HG02943 (cell line): ENCODE results near the gene ALDH7A1.
"Not testable (repeated sequence)": the region's sequence is repeated elsewhere in the genome, so short reads cannot be mapped to it uniquely, and the experiment has no call there.

Source experiments
- ATAC-seq: cut with Tn5 transposase; IDR thresholded peaks from one replicate; pipeline ENCODE4 v1.9.1; 2021; ENCODE audit warnings: mild to moderate bottlenecking, low read depth, moderate library complexity; ENCODE audit not compliant: unreplicated experiment

ALDH7A1 gene

DNA sequence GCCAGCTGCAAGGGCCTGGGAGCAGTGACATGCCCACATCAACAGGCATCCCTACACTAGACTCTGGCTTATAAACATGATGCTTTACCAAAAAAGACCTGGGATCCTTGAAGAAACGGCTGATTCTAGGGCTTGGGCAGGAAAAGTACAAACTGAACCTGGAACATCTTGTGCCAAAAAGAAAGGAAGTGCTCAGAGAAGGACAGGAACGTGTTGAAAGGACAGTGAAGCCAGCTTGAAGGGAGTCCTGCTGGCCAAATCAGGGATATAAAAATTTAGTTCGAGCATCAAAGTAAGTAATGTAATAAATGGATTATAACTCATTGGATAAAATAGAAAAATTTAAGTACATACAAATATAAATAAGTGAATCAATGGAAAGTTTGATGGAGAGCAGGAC, 58.1 kb downstream of the ALDH7A1 start:
- no peak for ATAC-seq

DNA sequence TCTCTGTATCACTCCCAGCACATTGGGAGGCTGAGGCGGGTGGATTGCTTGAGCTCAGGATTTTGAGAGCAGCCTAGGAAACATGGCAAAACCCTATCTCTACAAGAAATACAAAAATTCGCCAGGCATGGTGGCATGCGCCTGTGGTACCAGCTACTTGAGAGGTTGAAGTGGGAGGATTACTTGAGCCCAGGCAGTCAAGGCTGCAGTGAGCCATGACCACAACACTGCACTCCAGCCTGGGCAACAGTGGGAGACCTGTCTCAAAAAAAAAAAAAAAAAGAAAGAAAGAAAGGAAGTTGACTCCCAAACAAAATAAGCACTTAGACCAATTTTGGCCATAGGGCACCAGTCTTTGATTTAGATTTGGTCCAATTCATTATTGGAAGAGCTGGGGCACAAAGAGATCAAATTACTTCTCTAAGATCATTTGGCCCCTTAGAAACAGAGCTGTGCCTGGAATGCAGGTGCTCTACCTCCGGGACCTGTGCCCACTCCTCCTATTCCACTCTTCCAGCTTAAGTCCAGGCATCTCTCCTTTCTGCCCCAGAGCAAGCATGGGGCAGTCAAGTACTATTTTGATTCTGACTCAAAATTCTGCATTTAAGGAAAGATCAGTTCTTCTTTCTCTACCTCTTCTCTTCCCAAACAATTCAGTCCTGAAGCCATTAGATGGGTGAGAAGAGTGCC, 59.0 kb downstream of the ALDH7A1 start:
- ATAC-seq = no peak

DNA sequence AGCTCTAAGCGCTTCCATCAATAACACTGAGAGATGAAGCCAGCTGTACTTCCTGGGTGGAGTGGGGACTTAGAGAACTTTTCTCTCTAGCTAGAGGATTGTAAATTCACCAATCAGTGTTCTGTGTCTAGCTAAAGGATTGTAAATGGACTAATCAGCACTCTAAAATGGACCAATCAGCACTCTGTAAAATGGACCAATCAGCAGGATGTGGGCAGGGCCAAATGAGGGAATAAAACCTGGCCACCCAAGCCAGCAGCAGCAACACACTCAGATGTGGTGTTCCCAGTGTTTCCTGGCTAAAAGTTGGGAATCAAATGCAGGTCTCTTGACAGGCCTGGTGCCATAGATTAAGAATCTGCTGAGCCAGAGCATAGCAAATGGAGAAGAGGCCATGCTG, 60.5 kb downstream of the ALDH7A1 start:
- ATAC-seq = no peak

DNA sequence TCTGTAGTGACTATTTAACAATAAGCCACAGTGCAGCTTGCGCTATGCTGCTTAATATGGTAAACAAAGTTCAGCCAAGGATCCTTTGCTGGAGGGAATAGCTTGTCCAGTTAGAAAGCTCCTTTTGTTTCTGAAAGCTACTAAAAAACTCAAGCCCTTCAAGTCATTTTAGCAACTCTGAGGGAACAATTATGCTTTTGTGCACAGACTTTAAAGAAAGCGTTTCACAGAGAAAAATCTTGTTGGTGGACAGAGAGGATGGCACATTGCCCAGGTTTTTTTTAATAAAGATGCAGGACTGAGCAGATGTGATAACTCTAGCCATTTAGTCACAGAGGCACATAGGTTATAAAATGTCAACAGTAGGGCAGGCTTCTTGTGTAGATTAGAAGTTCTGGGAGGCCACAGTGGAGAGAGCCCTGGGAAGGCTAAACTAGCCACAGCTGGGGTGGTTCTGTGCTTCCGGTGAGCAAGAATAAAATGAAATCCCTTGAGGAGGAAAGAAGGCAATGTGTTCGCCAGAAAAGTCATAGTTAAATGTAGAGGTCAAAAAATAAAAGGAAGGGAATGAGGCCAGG, 63.4 kb downstream of the ALDH7A1 start:
- ATAC-seq = no peak

DNA sequence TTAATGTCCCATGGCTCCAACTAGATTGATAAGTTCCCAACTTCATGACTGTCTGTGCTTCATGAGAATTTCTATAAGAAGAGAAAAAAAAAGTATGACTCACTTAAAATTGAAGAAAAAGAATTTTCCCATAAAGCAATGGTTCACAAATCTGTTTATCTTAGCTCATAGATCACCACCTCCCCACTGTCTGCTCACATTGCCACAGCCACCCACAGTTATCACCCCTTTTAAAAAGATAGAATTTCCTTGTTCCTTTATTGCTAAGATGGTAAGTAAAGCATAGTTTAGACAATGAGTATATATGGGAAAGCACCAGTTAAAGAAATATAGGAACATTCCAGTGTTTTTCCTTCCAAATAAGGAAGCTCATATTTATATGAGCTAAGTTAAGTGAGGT, 67.1 kb downstream of the ALDH7A1 start:
- no peak for ATAC-seq

DNA sequence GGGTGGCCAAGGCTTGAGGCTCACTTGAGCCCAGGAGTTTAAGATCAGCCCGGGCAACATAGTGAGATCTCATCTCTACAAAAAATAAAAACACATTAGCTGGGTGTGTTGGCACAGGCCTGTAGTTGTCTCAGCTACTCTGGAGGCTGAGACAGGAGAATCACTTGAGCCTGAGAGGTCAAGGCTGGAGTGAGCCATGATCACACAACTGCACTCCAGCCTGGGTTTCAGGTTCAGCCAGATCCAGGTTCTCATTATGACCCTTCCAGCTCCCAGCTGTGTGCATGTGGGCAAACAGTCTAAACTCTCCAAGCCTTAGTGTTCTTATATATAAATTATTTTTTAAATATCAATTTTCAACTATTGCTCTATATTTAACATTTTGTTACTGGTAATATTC, 67.9 kb downstream of the ALDH7A1 start:
- ATAC-seq = no peak

DNA sequence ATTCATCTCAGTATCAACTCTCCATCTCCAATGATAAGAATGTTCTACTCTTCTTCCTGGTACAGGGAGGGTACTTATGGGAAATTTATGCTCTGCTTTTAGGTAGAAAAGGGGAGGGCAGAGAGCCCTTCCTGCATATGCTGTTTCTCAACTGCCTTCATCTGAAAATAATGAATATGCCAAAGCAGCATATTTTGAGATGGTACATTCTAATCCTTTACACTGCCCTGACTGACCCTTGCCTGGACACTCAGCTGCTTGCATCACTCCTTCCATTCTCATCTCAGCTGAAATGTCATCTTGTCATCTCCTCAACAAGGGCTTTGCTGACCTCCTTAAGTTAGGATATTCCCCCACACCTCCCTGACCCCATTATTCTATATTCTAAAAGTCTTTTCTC, 68.5 kb downstream of the ALDH7A1 start:
- ATAC-seq = no peak

DNA sequence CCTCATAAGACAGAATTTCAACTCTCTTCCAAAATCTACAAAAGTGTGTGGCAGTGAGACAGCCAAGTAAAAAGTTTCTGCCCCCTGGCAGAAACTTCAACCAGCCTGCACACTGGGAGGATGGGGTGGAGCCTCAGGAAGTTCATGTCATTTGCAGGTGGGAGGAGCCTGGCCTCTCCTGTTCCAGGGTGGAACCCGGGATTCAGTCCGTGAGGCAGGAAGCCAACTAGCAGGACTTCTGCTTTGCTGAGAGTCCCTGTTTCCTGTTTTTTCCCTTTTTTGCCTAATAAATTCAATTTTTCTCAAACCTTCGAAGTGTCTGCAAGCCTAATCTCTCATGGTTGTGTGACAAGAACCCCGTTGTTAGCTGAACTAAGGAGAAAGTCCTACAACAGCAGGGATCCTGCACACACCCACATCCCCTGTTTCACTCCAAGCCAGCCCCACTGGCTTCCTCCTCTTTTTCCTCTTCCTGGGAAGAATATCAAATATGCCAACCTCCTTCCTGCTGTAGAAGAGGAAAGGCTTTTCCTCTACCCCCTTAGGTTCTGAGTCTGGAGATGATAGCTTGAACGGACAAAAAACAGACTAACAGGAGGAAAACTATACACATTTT, 69.3 kb downstream of the ALDH7A1 start:
- no peak for ATAC-seq

DNA sequence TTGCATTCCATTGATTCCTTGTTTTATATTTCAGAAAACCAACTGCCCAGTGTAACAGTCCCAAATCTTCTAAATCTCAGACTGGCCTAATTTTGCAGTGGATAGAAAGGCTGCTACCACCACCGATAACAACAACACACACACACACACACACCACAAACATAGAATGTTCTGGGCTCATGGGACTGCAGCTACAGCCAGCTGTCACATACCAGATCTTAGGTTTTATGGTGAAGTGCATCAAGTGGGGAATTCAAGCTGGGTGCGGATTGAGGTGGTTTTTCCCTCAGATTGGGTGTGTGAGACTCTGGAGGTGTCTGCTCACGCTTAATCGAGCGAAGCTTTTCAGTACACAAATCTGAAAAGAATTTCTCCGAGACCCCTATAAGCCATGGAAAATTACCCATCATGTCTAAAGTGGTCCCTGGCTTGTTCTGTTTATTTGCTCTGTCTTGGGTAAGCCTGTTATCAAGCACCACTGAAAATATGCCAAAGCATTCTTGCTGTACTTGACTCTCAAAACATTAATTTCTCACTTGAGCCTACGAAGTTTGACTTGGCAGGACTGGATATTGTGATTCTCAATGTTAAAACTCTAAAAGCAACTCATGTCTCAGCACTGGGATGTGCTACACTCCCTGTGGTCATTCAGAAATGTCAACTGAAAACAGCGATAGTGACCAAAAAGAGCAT, 71.1 kb downstream of the ALDH7A1 start:
- ATAC-seq = no peak

DNA sequence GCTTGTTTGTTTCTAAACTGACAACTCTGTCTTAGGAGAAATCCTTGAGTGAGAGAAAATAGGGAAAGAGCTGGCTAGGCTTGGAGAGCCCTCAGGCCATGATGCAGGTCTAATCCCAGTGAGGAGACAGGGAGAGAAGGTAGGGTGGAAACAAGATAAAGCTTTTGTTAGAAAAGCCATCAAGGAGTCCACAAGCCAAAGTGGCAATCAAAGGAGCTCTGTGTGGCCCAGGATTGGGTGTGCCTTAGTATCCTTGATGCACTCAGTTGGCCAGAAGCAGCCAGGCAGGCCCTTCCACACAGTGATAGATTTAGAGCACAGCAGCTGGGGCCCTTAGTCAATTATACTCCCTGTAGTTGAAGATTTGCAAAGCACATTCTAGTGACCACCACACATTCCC, 73.9 kb downstream of the ALDH7A1 start:
- ATAC-seq = no peak

DNA sequence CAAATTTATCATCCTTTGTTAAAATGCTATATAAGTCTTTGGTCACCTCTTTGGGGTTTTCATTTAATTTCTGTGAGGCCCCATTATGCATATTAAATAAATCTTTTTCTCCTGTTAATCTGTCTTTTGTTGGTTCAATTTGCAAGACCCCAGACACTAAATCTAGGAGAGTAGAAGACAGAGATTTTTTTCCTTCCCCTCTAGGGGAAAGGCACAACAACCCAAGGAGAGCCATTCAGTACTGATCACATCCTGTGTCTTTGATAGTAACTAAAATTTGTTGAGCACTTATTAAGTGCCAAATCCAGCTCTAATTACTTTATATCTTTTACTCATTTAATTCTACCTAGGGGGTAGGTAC, 74.4 kb downstream of the ALDH7A1 start:
- ATAC-seq = no peak

DNA sequence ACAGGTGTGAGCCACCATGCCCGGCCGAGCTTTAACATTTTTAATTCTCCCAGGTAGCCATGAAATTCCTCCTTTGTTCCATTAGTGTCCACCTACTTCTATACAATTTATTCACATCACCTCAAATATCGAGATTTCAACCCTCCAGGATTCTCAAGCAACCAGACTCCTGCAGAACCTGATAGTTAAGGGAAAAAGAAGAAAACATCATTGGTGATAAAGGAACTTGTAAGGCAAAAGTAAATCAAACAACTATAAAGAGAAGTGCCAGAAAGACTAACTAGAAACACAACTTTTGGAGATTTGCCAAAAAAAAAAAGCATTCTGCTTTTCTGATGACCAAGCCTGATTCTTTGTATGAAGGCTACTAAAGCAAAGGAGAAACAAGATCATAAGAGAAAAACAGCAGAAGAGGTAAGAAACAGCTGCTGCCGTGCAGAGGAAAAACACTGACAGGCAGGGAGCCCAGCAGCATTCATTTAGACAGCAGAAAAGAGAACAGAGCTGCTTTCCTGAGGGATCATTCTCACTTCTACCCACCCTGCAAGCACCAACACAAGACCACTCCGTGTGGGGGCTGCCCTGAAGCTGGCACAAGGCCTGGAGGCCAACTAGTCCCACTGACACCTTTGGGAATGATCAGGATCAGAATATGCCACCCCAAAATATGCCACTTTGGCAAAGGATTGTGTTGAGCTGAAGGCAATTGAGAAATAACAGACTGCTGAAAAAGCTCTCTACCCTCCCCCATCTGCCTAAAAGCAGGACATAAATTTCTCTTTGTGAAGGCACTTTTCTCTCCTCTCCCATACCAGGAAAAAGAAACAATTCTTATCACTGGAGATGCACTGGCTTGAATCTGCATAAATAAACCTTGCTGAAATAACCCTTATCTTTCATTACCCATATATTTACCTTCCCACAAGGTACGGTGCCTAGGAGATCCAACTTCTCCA, 75.1 kb downstream of the ALDH7A1 start:
- ATAC-seq = no peak

DNA sequence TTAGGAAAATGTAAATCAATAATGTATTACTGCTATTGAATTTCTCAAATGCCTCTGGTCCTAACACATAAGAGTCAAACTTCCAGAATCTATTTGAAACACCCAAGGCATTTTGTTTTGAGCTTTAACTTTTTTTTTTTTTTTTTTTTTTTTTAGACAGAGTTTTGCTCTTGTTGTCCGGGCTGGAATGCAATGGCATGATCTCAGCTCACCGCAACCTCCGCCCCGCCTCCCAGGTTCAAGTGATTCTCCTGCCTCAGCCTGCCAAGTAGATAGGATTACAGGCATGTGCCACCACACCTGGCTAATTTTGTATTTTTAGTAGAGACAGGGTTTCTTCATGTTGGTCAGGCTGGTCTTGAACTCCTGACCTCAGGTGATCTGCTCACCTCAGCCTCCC, 75.8 kb downstream of the ALDH7A1 start:
- not testable (repeated sequence) for ATAC-seq

DNA sequence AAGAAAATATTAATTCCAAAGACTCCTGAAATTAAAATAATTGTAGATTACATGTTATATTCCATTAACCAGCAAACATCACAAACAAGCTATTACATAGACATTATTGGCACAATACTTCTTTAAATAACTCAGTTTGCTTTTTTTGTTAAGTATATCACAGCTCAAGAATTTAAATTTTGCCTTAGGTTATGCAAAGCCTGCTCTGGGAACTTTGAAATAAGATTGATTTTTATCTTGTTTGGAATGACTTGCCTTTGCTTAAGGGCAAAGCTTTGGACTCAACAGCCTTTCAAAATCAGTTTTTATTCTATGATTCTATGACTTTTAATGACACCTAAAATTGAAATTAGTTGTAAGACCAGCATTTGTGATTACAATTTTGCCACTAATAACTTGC, 78.2 kb downstream of the ALDH7A1 start:
- no peak for ATAC-seq

DNA sequence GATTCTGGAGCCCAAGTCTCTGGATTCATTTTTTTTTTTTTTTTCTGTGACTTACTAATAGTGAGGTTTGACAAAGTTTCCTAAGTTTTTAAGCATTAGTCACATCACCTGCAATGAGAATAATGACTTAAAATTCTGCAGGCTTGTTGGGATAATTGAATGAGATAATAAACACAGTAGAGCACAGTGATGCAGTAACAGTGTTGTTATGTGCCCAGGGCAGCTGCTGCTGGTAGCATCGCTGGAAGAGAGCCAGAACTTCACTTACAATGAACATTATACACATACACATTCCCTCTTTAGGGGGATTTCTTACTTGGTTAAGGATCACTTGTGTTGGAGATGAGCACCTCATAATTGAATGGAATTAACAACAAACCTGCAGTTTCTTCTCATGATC, 78.9 kb downstream of the ALDH7A1 start:
- ATAC-seq = no peak

DNA sequence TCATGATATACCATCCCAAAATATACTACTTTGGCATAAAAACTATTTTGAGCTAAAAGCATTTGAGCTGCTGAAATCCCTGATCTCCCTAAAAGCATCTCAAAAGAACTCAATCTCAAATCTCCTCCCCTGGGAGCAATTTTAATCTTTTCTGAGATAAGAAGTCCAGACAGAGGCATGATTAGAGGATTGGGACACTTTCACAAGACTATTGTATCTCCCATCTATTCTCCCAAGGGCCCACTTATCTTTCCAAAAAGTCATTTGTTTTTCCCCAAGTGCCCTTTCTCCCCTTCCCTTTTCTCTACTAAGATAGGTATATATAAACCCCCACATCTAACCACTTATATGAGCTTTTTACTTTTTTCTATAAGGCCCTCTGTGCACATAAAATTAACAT, 79.7 kb downstream of the ALDH7A1 start:
- ATAC-seq = no peak

DNA sequence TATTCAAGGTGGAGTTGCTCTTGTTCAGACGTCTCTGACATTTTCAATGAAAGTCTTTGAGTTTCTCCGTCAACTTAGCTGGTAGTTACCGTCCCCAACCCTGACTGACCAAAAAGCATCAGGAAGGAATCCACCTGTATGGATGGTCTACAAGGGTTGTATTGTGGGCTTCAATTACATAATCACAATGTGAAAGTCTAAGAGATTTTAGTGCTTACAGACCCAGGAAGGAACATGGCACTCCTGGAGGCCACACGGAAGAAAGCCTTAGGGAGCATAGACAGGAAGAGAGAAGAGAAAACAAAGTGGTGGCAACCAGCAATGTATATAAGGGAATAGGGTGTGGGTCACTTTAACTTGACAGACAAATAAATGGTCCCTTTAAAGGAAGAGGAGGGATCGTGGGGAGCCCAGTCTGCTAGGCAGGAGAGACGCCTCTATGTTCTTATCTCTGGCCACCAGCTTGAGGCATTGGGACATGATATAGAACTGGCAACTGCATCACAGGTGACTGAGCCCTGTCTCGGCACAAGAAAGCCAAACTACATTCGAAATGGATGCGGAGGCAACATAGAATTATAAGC, 80.4 kb downstream of the ALDH7A1 start:
- no peak for ATAC-seq

DNA sequence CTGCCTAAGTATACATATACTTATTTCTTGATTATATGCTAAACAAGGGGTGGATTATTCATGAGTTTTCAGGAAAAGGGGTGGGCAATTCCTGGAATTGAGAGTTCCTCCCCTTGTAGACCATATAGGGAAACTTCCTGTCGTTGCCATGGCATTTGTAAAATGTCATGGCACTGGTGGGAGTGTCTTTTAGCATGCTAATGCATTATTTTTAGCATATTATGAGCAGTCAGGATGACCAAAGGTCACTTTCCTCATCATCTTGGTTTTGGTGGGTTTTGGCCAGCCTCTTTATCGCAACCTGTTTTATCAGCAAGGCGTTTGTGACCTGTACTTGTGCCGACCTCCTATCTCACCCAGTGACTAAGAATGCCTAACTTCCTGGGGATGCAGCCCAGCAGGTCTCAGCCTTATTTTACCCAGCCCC, 80.9 kb downstream of the ALDH7A1 start:
- no peak for ATAC-seq

DNA sequence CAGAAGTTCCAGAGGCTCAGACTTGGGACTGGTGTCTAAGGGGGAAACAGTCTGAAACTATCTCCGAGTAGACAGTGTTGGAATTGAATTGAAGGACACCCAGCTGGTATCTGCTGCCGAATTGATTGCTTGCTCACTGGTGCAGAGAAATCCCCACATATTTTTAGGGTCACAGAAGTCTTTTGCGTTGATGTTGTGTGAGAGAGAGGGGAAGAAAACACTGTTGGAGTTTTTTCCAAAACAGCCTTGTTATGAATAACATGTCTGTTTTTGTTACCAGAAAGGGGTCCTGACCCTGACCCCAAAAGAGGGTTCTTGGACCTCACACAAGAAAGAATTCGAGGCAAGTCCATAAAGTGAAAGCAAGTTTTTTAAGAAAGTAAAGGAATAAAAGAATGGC, 81.3 kb downstream of the ALDH7A1 start:
- ATAC-seq = no peak

DNA sequence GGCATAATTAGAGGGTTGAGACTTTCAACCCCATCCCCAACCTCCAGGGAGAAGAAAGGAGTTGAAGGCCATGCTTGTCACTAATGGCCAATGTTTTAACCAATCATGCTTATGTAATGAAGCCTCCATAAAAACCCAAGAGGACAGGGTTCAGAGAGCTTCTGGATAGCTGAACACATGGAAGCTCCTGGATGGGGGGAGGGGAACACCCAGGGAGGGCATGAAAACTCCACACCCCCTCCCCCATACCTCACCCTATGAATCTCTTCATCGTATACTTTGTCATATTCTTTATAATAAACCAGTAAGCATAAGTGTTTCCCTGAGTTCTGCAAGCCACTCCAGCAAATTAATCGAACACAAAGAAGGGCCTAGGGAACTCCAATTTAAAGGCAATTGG, 81.7 kb downstream of the ALDH7A1 start:
- no peak for ATAC-seq
